Gastrocnemius medialis (tissue), 4 donors: ENCODE data around the gene ASB15. TPM values are rescaled to one million over a fixed set of nuclear protein-coding genes. Genes with fewer than 3 reads are reported as not detected.

Experiments
- ATAC-seq, 2 donors: fragments of 150-250 bp; one replicate each; pipeline ENCODE4 v1.9.1; 2016
- DNase-seq, 2 donors: peaks; one replicate each; pipeline ENCODE4 v3.0.0-alpha.2; 2019
- H3K27ac ChIP-seq, 4 donors: fragments of 200-600 bp; sonication (generic); 1 replicate in 1 of 4; 2 replicates in 3 of 4; pipeline ENCODE4 v1.5.1; 2016 to 2018; ENCODE audit warnings: mild to moderate bottlenecking in 2 of 4, moderate library complexity in 1 of 4
- H3K27me3 ChIP-seq, 3 donors: fragments of 200-600 bp; sonication (generic) in 2 of 3; 1 replicate in 1 of 3; 2 replicates in 2 of 3; pipeline versions ENCODE4 v1.5.1 to v1.6.0; 2016 to 2019; ENCODE audit warnings: mild to moderate bottlenecking in 1 of 3, moderate library complexity in 1 of 3
- H3K36me3 ChIP-seq, 2 donors: fragments of 200-600 bp; sonication (generic) in 1 of 2; one replicate each; pipeline ENCODE4 v1.5.1; 2017 to 2018
- H3K4me1 ChIP-seq, 2 donors: fragments of 200-600 bp; sonication (generic) in 1 of 2; one replicate each; pipeline ENCODE4 v1.5.1; 2016 to 2017; ENCODE audit warnings: mild to moderate bottlenecking in 2 of 2
- H3K4me3 ChIP-seq, 4 donors: fragments of 200-600 bp; sonication (generic) in 3 of 4; 1 replicate in 1 of 4; 2 replicates in 3 of 4; pipeline ENCODE4 v1.5.1; 2016 to 2019; ENCODE audit warnings: mild to moderate bottlenecking in 2 of 4
- H3K9me3 ChIP-seq, 3 donors: fragments of 200-600 bp; sonication (generic) in 2 of 3; 1 replicate in 1 of 3; 2 replicates in 2 of 3; pipeline ENCODE4 v1.5.1; 2016 to 2019
- POLR2A ChIP-seq, 2 donors: fragments of 450-650 bp; IDR thresholded peaks; one replicate each; pipeline ENCODE4 v1.6.1; 2017; ENCODE audit warnings: antibody characterized with exemption in 2 of 2, mild to moderate bottlenecking in 2 of 2, moderate library complexity in 2 of 2
- in situ Hi-C, 4 donors: fragments of 200-750 bp; cut with MboI; loops; one replicate each; pipeline versions ENCODE4 v1.15.0 to v1.8.0; 2017; ENCODE audit warnings: low sequenced_read_pairs in 4 of 4
- intact Hi-C: fragments of 100-400 bp; cut with DNase I; formaldehyde crosslinking; loops from one replicate; pipeline ENCODE4 v1.15.1; 2023; ENCODE audit warnings: low total_unique reads
- total RNA-seq, 4 donors: library from RNA; depleted of rRNA; stranded (reverse); fragments of >200 nt; gene quantifications; one replicate each; pipeline versions ENCODE4 v1.1.0 to v1.2.3, GENCODE V29; 2016
- TF ChIP-seq, protein P1 (sequence below), 5 experiments: fragments of 450-650 bp in 3 of 5; fragments of 200-600 bp in 2 of 5; sonication (generic) in 2 of 5; IDR thresholded peaks in 4 of 5; conservative IDR thresholded peaks in 1 of 5; 1 replicate in 4 of 5; 2 replicates in 1 of 5; pipeline ENCODE4 v1.5.1; 2016 to 2019; ENCODE audit warnings: antibody characterized with exemption in 5 of 5, mild to moderate bottlenecking in 3 of 5, moderate library complexity in 3 of 5

Gene ASB15
- total RNA-seq, 4 donors from 2014 or later: 5.3 to 26.0 (median 10.4) TPM

DNA sequence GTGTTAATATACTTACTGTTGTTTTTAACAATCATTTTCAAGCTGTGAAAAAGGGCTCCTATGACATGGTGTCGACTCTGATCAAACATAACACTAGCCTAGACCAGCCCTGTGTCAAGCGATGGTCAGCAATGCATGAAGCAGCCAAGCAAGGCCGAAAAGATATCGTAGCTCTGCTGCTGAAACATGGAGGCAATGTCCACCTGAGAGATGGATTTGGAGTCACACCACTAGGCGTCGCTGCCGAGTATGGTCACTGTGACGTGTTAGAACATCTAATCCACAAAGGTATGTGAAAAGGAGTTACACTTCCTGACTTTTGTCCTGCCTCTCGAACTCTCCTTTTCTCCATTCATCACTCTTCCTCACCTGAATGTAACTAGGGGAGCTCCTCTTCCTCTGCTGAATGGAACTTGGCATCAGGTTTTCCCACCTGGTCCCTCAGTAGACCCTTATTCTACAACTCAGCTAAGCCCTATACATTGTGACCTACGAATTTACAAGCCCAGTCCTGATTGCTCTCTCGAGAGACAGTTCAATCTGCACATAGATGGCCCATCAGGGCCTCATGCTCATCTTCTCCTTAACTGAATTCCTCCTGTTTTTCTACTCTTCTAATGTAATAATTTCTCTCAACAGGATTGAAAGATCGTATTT is 23.0 kb downstream of the ASB15 start:
- DNase-seq: peak in 1 of 2 donors; percentile 49
- Histone ChIP-seq H3K4me1 (peaks cover 38 to 44% of the 10 kb centered on the region in 2 donors), H3K27me3 (no peaks in the 10 kb centered on the region), H3K36me3 (no peaks in the 10 kb centered on the region), H3K27ac (peak overlapping the region; percentile 82 to 93 (median 90)), H3K9me3 (no peaks in the 10 kb centered on the region), H3K4me3 (no peak overlapping the region)
- intact Hi-C loops (no loop called here), in situ Hi-C loops (no loop called here)
- TF ChIP-seq, protein P1, sequence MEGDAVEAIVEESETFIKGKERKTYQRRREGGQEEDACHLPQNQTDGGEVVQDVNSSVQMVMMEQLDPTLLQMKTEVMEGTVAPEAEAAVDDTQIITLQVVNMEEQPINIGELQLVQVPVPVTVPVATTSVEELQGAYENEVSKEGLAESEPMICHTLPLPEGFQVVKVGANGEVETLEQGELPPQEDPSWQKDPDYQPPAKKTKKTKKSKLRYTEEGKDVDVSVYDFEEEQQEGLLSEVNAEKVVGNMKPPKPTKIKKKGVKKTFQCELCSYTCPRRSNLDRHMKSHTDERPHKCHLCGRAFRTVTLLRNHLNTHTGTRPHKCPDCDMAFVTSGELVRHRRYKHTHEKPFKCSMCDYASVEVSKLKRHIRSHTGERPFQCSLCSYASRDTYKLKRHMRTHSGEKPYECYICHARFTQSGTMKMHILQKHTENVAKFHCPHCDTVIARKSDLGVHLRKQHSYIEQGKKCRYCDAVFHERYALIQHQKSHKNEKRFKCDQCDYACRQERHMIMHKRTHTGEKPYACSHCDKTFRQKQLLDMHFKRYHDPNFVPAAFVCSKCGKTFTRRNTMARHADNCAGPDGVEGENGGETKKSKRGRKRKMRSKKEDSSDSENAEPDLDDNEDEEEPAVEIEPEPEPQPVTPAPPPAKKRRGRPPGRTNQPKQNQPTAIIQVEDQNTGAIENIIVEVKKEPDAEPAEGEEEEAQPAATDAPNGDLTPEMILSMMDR (IDR thresholded peaks at IDR 0.05 in 4 of 5, conservative IDR thresholded peaks at IDR 0.05 in 1 of 5): peak; percentile 11 to 51 (median 48)
- TF ChIP-seq POLR2A (IDR thresholded peaks at IDR 0.05): no peak
- no peak for ATAC-seq

- intact Hi-C loops (no loop called here), in situ Hi-C loops (no loop called here)
- DNase-seq (no peak), ATAC-seq (no peak)
- H3K4me3 ChIP-seq: no peak overlapping the region
- TF ChIP-seq, protein P1 (IDR thresholded peaks at IDR 0.05 in 4 of 5, conservative IDR thresholded peaks at IDR 0.05 in 1 of 5): no peak
- TF ChIP-seq POLR2A (IDR thresholded peaks at IDR 0.05): no peak
- peak overlapping the region; percentile 23 to 93 (median 90) for H3K27ac ChIP-seq
- H3K4me1 ChIP-seq: peaks cover 44% of the 10 kb centered on the region in 2 donors
- no peaks in the 10 kb centered on the region for H3K27me3 ChIP-seq
- H3K36me3 ChIP-seq: no peaks in the 10 kb centered on the region
- H3K9me3 ChIP-seq: no peaks in the 10 kb centered on the region
These were observed 23.6 kb downstream of the ASB15 start for GRCh38 chr7:123625254-123625653.

GRCh38 chr7:123627851-123628250 is 26.2 kb downstream of the ASB15 start:
- H3K4me1 ChIP-seq: peaks cover 28 to 31% of the 10 kb centered on the region in 2 donors
- H3K4me3 ChIP-seq: no peak overlapping the region
- DNase-seq (no peak), ATAC-seq (peak; percentile 82 to 96)
- H3K27ac ChIP-seq: peak overlapping the region; percentile 67 to 93 (median 84)
- H3K9me3 ChIP-seq: no peaks in the 10 kb centered on the region
- in situ Hi-C loops: no loop called here
- intact Hi-C loops: no loop called here
- TF ChIP-seq POLR2A (IDR thresholded peaks at IDR 0.05): no peak
- TF ChIP-seq, protein P1 (IDR thresholded peaks at IDR 0.05 in 4 of 5, conservative IDR thresholded peaks at IDR 0.05 in 1 of 5): no peak
- no peaks in the 10 kb centered on the region for H3K36me3 ChIP-seq
- H3K27me3 ChIP-seq: no peaks in the 10 kb centered on the region

- H3K4me3 ChIP-seq: no peak overlapping the region
- H3K4me1 ChIP-seq: peaks cover 24 to 26% of the 10 kb centered on the region in 2 donors
- TF ChIP-seq POLR2A (IDR thresholded peaks at IDR 0.05): no peak
- TF ChIP-seq, protein P1 (IDR thresholded peaks at IDR 0.05 in 4 of 5, conservative IDR thresholded peaks at IDR 0.05 in 1 of 5): no peak
- DNase-seq (no peak), ATAC-seq (no peak)
- no peaks in the 10 kb centered on the region for H3K9me3 ChIP-seq
- no peaks in the 10 kb centered on the region for H3K27me3 ChIP-seq
- peak overlapping the region; percentile 67 to 93 (median 84) for H3K27ac ChIP-seq
- no peaks in the 10 kb centered on the region for H3K36me3 ChIP-seq
- intact Hi-C loops (no loop called here), in situ Hi-C loops (no loop called here)
These were observed 27.2 kb downstream of the ASB15 start for GRCh38 chr7:123628829-123629228.
